SH-SY5Y (cell line): ENCODE results near the gene STON2.

Source experiments
- GATA2 ChIP-seq: IDR thresholded peaks from 2 replicates; pipeline ENCODE4 v1.6.1; 2011; ENCODE audit warnings: mild to moderate bottlenecking, low read depth, low read length
- GATA3 ChIP-seq: IDR thresholded peaks from 2 replicates; pipeline ENCODE4 v1.6.1; 2011; ENCODE audit warnings: low read depth, mild to moderate bottlenecking, low read length, moderate library complexity

- TF ChIP-seq GATA2 (no peak), GATA3 (no peak)
Observed at GRCh38 chr14:81245771-81246170, 154.4 kb downstream of the STON2 start.
